Prostate gland (tissue), 2 donors: Measurements from ENCODE around the gene INPP4B. TPM values are rescaled to one million over a fixed set of nuclear protein-coding genes. Genes with fewer than 3 reads are reported as not detected.

ENCODE experiments used
- DNase-seq: peaks from one replicate; pipeline ENCODE4 v3.0.0-alpha.2; 2019; ENCODE audit warnings: low spot score
- H3K27ac ChIP-seq, 2 donors: fragments of 200-600 bp; sonication (generic); 2 replicates each; pipeline ENCODE4 v1.5.1; 2017 to 2019
- H3K27me3 ChIP-seq: fragments of 200-600 bp; sonication (generic); replicated peaks from 2 replicates; pipeline ENCODE4 v1.5.1; 2019; ENCODE audit not compliant: insufficient read depth
- H3K36me3 ChIP-seq, 2 donors: fragments of 200-600 bp; sonication (generic); 1 replicate in 1 of 2; 2 replicates in 1 of 2; pipeline versions ENCODE4 v1.5.1 to v1.8.1; 2017 to 2019
- H3K4me1 ChIP-seq: fragments of 200-600 bp; sonication (generic); replicated peaks from 2 replicates; pipeline ENCODE4 v1.5.1; 2019
- H3K4me3 ChIP-seq, 2 donors: fragments of 200-600 bp; sonication (generic); 2 replicates each; pipeline ENCODE4 v1.5.1; 2017 to 2019
- H3K9me3 ChIP-seq: fragments of 200-600 bp; sonication (generic); 2 replicates; pipeline ENCODE4 v1.5.1; 2017
- CTCF ChIP-seq, 4 experiments: fragments of 200-600 bp in 2 of 4; fragments of 450-650 bp in 2 of 4; sonication (generic) in 2 of 4; IDR thresholded peaks; 1 replicate in 3 of 4; 2 replicates in 1 of 4; pipeline ENCODE4 v1.5.1; 2016 to 2019; ENCODE audit warnings: antibody characterized with exemption in 4 of 4, mild to moderate bottlenecking in 2 of 4, moderate library complexity in 2 of 4
- POLR2A ChIP-seq: fragments of 450-650 bp; IDR thresholded peaks from one replicate; pipeline ENCODE4 v1.6.1; 2016; ENCODE audit warnings: antibody characterized with exemption, mild to moderate bottlenecking
- POLR2AphosphoS5 ChIP-seq: sonication (generic); formaldehyde crosslinking; IDR thresholded peaks from one replicate; pipeline ENCODE4 v1.6.1; 2017; ENCODE audit warnings: antibody characterized with exemption
- WGBS: methylation state at CpG from one replicate; pipeline ENCODE4 v1.1.5; 2018; 5-methylcytosine and 5-hydroxymethylcytosine counted together
- intact Hi-C: fragments of 100-400 bp; cut with DNase I; formaldehyde crosslinking; loops from one replicate; pipeline ENCODE4 v1.14.2; 2022
- total RNA-seq, 2 donors: library from RNA; depleted of rRNA; stranded (reverse); fragments of >200 nt; gene quantifications; one replicate each; pipeline ENCODE4 v1.1.0, GENCODE V29; 2016

Gene INPP4B
- total RNA-seq, 2 donors from 2014 or later = 22.3 to 49.7 TPM

- H3K36me3 ChIP-seq = no peaks in the 10 kb centered on the region
- H3K4me1 ChIP-seq = no peaks in the 10 kb centered on the region
- H3K27ac ChIP-seq = no peak overlapping the region
- intact Hi-C loops = no loop called here
- H3K4me3 ChIP-seq = no peak overlapping the region
- H3K9me3 ChIP-seq = no peaks in the 10 kb centered on the region
- no peak for DNase-seq
- H3K27me3 ChIP-seq = no peaks in the 10 kb centered on the region
- no peak for TF ChIP-seq CTCF (IDR thresholded peaks at IDR 0.05)
- TF ChIP-seq POLR2A = no peak
- WGBS = 67% methylated on average over 1 of the region's 1 CpG
These were observed 302.1 kb downstream of the INPP4B start for GRCh38 chr4:142544039-142544438.

- Histone ChIP-seq H3K27ac (no peak overlapping the region), H3K36me3 (no peaks in the 10 kb centered on the region), H3K27me3 (no peaks in the 10 kb centered on the region), H3K9me3 (no peaks in the 10 kb centered on the region), H3K4me3 (no peak overlapping the region), H3K4me1 (no peaks in the 10 kb centered on the region)
- DNase-seq = no peak
- intact Hi-C loops = no loop called here
- 92% methylated on average over 2 of the region's 2 CpGs for WGBS
- no peak for TF ChIP-seq POLR2A
These were observed 305.7 kb downstream of the INPP4B start for GRCh38 chr4:142540483-142540804.

GRCh38 chr4:142539796-142540482 is 306.2 kb downstream of the INPP4B start:
- no peak overlapping the region for H3K27ac ChIP-seq

GRCh38 chr4:142535009-142535408 is 311.1 kb downstream of the INPP4B start:
- Histone ChIP-seq H3K27me3 (no peaks in the 10 kb centered on the region), H3K36me3 (no peaks in the 10 kb centered on the region), H3K27ac (no peak overlapping the region), H3K4me3 (no peak overlapping the region), H3K9me3 (no peaks in the 10 kb centered on the region), H3K4me1 (no peaks in the 10 kb centered on the region)
- no peak for TF ChIP-seq POLR2AphosphoS5
- TF ChIP-seq CTCF (IDR thresholded peaks at IDR 0.05) = no peak
- TF ChIP-seq POLR2A = no peak
- no peak for DNase-seq
- 61% methylated on average over 1 of the region's 1 CpG for WGBS
- intact Hi-C loops = no loop called here

More at GRCh38 chr4:142539796-142540482, 306.2 kb downstream of the INPP4B start:
- intact Hi-C loops = no loop called here
- Histone ChIP-seq H3K27me3 (no peaks in the 10 kb centered on the region), H3K4me1 (no peaks in the 10 kb centered on the region), H3K36me3 (no peaks in the 10 kb centered on the region), H3K4me3 (no peak overlapping the region), H3K9me3 (no peaks in the 10 kb centered on the region)
- 46% methylated on average over 3 of the region's 3 CpGs for whole genome bisulfite sequencing
- no peak for DNase-seq
- no peak for TF ChIP-seq POLR2A
- TF ChIP-seq CTCF (IDR thresholded peaks at IDR 0.05) = no peak
- no peak for TF ChIP-seq POLR2AphosphoS5

GRCh38 chr4:142532054-142532453 is 314.0 kb downstream of the INPP4B start:
- TF ChIP-seq CTCF (IDR thresholded peaks at IDR 0.05) = no peak
- no peak for TF ChIP-seq POLR2AphosphoS5
- TF ChIP-seq POLR2A = no peak
- intact Hi-C loops = no loop called here
- WGBS = 89% methylated on average over 5 of the region's 5 CpGs

More at GRCh38 chr4:142532054-142532453, 314.0 kb downstream of the INPP4B start:
- H3K27ac ChIP-seq = no peak overlapping the region
- no peak overlapping the region for H3K4me3 ChIP-seq
- no peaks in the 10 kb centered on the region for H3K36me3 ChIP-seq
- no peaks in the 10 kb centered on the region for H3K9me3 ChIP-seq
- H3K27me3 ChIP-seq = no peaks in the 10 kb centered on the region
- H3K4me1 ChIP-seq = no peaks in the 10 kb centered on the region
- DNase-seq = no peak
